Right lobe of liver (tissue), 4 donors: ENCODE data around the gene GNAI2.

Experiments
- CTCF ChIP-seq, 4 donors: fragments of 200-600 bp in 3 of 4; fragments of 450-650 bp in 1 of 4; IDR thresholded peaks; one replicate each; pipeline versions ENCODE4 v1.5.1 to v1.8.0; 2016 to 2022; ENCODE audit warnings: antibody characterized with exemption in 4 of 4, mild to moderate bottlenecking in 2 of 4
- POLR2A ChIP-seq: fragments of 450-650 bp; IDR thresholded peaks from one replicate; pipeline ENCODE4 v1.6.1; 2017; ENCODE audit warnings: antibody characterized with exemption, mild to moderate bottlenecking
- donor health status: DM: no; HTN: no; CAD: no.
- donor health status: DM: no; HTN: no; CAD: no.
- donor health status: DM: no; HTN: yes; CAD: no.

DNA sequence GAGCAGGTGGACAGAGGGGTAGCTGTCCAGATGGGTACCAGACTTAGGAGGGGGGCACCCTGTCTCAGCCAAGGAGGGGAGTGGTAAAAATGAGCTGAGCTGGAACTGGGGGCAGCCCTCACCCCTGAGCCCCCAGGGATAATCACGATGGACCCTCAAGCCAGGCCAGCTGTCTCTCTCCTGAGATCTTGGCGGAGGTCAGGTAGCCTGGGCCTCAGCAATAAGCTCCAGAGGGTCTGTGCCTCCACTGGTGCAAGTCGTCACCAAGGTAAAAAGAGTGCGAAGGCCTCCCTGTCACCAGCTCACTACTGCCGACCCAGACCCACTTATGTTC lies 25.9 kb upstream of the GNAI2 start:
- TF ChIP-seq CTCF (IDR thresholded peaks at IDR 0.05) (no peak), POLR2A (no peak)
